ENCODE measurements around the gene ACVR1B. TPM values are rescaled to one million over a fixed set of nuclear protein-coding genes. Genes with fewer than 3 reads are reported as not detected.

ACVR1B gene
- total and polyA plus RNA-seq, 2 donors (not counting 3 experiments of a cell fraction or from before 2014, with no cell fraction given), result 29.0 to 33.7 TPM

DNA sequence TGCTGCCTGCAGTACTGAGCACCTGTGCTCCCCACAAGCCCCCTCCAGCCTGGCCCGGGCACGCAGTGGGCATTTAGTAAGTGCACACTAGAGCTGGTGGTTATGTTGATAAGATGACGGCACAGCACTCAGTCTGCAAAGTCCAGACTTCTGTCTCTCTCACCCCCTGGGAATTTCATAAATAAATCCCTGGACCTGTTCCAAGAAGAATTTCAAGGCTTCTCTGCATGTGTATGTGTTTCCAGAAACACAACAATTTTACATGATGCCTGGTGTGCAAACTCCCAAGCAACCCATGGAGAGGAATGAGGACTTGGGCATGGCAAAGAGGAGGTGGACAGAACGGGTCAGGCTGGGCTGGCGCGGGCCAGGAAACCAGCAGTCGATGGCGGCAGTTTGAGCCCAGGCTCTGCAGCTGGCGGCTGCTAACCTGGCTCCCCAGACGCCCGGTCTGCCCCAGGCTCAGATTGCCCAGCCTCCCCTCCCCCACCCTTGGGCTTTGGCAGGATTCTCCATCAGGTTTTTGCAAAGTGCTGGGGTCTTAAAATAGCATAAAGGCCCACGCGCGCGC, 10.4 kb upstream of the ACVR1B start:
- no peaks in the 10 kb centered on the region for H3K9me1 ChIP-seq (replicated peaks; ENCODE audit: control insufficient read depth, extremely low read depth, insufficient read depth, low read length)
- no peaks in the 10 kb centered on the region for H3K4me1 ChIP-seq (ENCODE audit: control insufficient read depth, extremely low read depth, insufficient read depth, low read length)
- FAIRE-seq (no peak), DNase-seq (ENCODE audit: low read depth, low spot score) (no peak)
- H3K9me3 ChIP-seq (replicated peaks; ENCODE audit: control insufficient read depth, insufficient read depth, low read length), result peaks cover 3% of the 10 kb centered on the region
- ChIA-PET CTCF (interaction anchor here (1.4 kb wide), 1 partner anchor 14 kb away, joined by 6 read pairs; no protein-coding TSS in a partner anchor), POLR2A (no interaction called here)
- no peak overlapping the region for H2AFZ ChIP-seq (ENCODE audit: low read depth, low read length)
- dilution Hi-C loops (cut with MboI; ENCODE audit: extremely low pct_ligation_motif_present, low sequenced_read_pairs), result no loop called here
- H3K36me3 ChIP-seq (ENCODE audit: control insufficient read depth in 2 of 2, extremely low read depth in 1 of 2, insufficient read depth in 2 of 2, low read length in 2 of 2), result no peaks in the 10 kb centered on the region
- no peaks in the 10 kb centered on the region for H3K27me3 ChIP-seq (ENCODE audit: control insufficient read depth in 2 of 2, insufficient read depth in 2 of 2, low read length in 2 of 2)
- TF ChIP-seq JUN (IDR thresholded peaks at IDR 0.05; ENCODE audit: borderline replicate concordance, insufficient read depth, insufficient read length, low read depth) (no peak), MYC (IDR thresholded peaks at IDR 0.05; ENCODE audit: low read depth, low read length) (no peak), CTCF (IDR thresholded peaks at IDR 0.05; ENCODE audit: extremely low read depth in 1 of 2, insufficient read depth in 1 of 2, low read depth in 1 of 2, low read length in 2 of 2) (no peak), FOS (IDR thresholded peaks at IDR 0.05; ENCODE audit: borderline replicate concordance, insufficient read depth, low read length) (no peak), POLR2A (IDR thresholded peaks at IDR 0.05; ENCODE audit: low read depth, low read length) (no peak)
- TF ChIP-seq, protein P1, sequence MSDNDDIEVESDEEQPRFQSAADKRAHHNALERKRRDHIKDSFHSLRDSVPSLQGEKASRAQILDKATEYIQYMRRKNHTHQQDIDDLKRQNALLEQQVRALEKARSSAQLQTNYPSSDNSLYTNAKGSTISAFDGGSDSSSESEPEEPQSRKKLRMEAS (IDR thresholded peaks at IDR 0.05; ENCODE audit: insufficient read depth, insufficient read length), result no peak
- no peak overlapping the region for H3K4me2 ChIP-seq (ENCODE audit: insufficient read depth, low read length)
- no peak overlapping the region for H3K27ac ChIP-seq (ENCODE audit: insufficient read depth, low read depth, low read length)
- H3K4me3 ChIP-seq (replicated peaks in 1 of 3; ENCODE audit: insufficient read depth in 1 of 3, low read depth in 1 of 3, low read length in 3 of 3), result no peak overlapping the region
- no TSS peak for BruUV-seq (replicated peaks)
- intact Hi-C loops (cut with micrococcal nuclease), result no loop called here
- H3K9ac ChIP-seq (replicated peaks; ENCODE audit: extremely low read depth, insufficient read depth, low read length), result no peak overlapping the region
- H4K20me1 ChIP-seq (replicated peaks; ENCODE audit: control insufficient read depth, extremely low read depth, insufficient read depth, low read length), result no peaks in the 10 kb centered on the region
- H3K79me2 ChIP-seq (ENCODE audit: control insufficient read depth, insufficient read depth, low read length), result no peaks in the 10 kb centered on the region
